Measurements from ENCODE around the gene FGF10. TPM values are rescaled to one million over a fixed set of nuclear protein-coding genes. Genes with fewer than 3 reads are reported as not detected.

Gene FGF10
- polyA plus RNA-seq, 3 donors = not detected

GRCh38 chr5:44385291-44385900 lies 3.8 kb downstream of the FGF10 start:
- H3K27me3 ChIP-seq (ENCODE audit: control insufficient read depth in 2 of 2, insufficient read depth in 2 of 2, low read length in 2 of 2) = peaks cover 35 to 39% of the 10 kb centered on the region in 2 donors
- no peak overlapping the region for H2AFZ ChIP-seq (ENCODE audit: insufficient read depth, low read depth, low read length, poor library complexity, severe bottlenecking)
- Mint-ChIP-seq H3K4me1 (peaks cover 18% of the 10 kb centered on the region), H3K4me3 (peak overlapping the region in 1 of 2 donors; percentile 64), H3K27ac (no peak overlapping the region), H3K36me3 (peaks cover 0 to 2% of the 10 kb centered on the region in 2 donors), H3K9me3 (peaks cover 7 to 29% (median 20%) of the 10 kb centered on the region in 7 donors), H3K27me3 (ENCODE audit: low read depth in 3 of 3) (peaks cover 34 to 39% (median 39%) of the 10 kb centered on the region in 3 donors)
- DNase-seq = peak in 2 of 3 donors; percentile 6 to 14
- no peaks in the 10 kb centered on the region for H3K36me3 ChIP-seq (replicated peaks in 1 of 2; ENCODE audit: control insufficient read depth in 1 of 2, insufficient read depth in 2 of 2, low read length in 2 of 2)
- TF ChIP-seq CTCF (IDR thresholded peaks at IDR 0.05) = no peak
- H3K4me3 ChIP-seq (replicated peaks in 1 of 3; ENCODE audit: low read depth in 2 of 3, low read length in 3 of 3) = no peak overlapping the region
- WGBS (ENCODE audit: insufficient coverage) = no CpG with 5 or more reads among the region's 4 CpGs
- no peaks in the 10 kb centered on the region for H4K20me1 ChIP-seq (ENCODE audit: insufficient read depth, low read length)
- no peak overlapping the region for H3K27ac ChIP-seq (ENCODE audit: low read depth in 1 of 2, low read length in 2 of 2)
- intact Hi-C loops (cut with micrococcal nuclease) = no loop called here
- no peak overlapping the region for H3K4me2 ChIP-seq (replicated peaks; ENCODE audit: extremely low read depth, low read length, poor library complexity, severe bottlenecking)
- peaks cover 4 to 26% of the 10 kb centered on the region in 2 donors for H3K9me3 ChIP-seq (replicated peaks in 1 of 2; ENCODE audit: control insufficient read depth in 1 of 2, insufficient read depth in 1 of 2, low read length in 2 of 2)
- H3K79me2 ChIP-seq (ENCODE audit: insufficient read depth, low read length) = no peaks in the 10 kb centered on the region
- H3K9ac ChIP-seq (ENCODE audit: insufficient read depth, low read length, poor library complexity, severe bottlenecking) = no peak overlapping the region
- H3K4me1 ChIP-seq (ENCODE audit: control insufficient read depth in 1 of 2, insufficient read depth in 2 of 2, low read length in 2 of 2) = peaks cover 0 to 5% of the 10 kb centered on the region in 2 donors

- Histone ChIP-seq H3K4me1 (ENCODE audit: control insufficient read depth in 1 of 2, insufficient read depth in 2 of 2, low read length in 2 of 2) (peaks cover 0 to 5% of the 10 kb centered on the region in 2 donors), H3K9me3 (replicated peaks in 1 of 2; ENCODE audit: control insufficient read depth in 1 of 2, insufficient read depth in 1 of 2, low read length in 2 of 2) (peaks cover 4 to 23% of the 10 kb centered on the region in 2 donors), H3K9ac (ENCODE audit: insufficient read depth, low read length, poor library complexity, severe bottlenecking) (no peak overlapping the region), H3K36me3 (replicated peaks in 1 of 2; ENCODE audit: control insufficient read depth in 1 of 2, insufficient read depth in 2 of 2, low read length in 2 of 2) (no peaks in the 10 kb centered on the region), H3K4me2 (replicated peaks; ENCODE audit: extremely low read depth, low read length, poor library complexity, severe bottlenecking) (no peak overlapping the region), H2AFZ (ENCODE audit: insufficient read depth, low read depth, low read length, poor library complexity, severe bottlenecking) (no peak overlapping the region), H3K27me3 (ENCODE audit: control insufficient read depth in 2 of 2, insufficient read depth in 2 of 2, low read length in 2 of 2) (peaks cover 29 to 33% of the 10 kb centered on the region in 2 donors), H3K79me2 (ENCODE audit: insufficient read depth, low read length) (no peaks in the 10 kb centered on the region), H4K20me1 (ENCODE audit: insufficient read depth, low read length) (no peaks in the 10 kb centered on the region), H3K4me3 (replicated peaks in 1 of 3; ENCODE audit: low read depth in 2 of 3, low read length in 3 of 3) (no peak overlapping the region), H3K27ac (ENCODE audit: low read depth in 1 of 2, low read length in 2 of 2) (no peak overlapping the region)
- WGBS (ENCODE audit: insufficient coverage) = no CpG with 5 or more reads among the region's 1 CpG
- Mint-ChIP-seq H3K9me3 (peaks cover 7 to 27% (median 19%) of the 10 kb centered on the region in 7 donors), H3K27ac (no peak overlapping the region), H3K36me3 (peaks cover 0 to 2% of the 10 kb centered on the region in 2 donors), H3K27me3 (ENCODE audit: low read depth in 3 of 3) (peaks cover 31 to 33% (median 33%) of the 10 kb centered on the region in 3 donors), H3K4me1 (peaks cover 17% of the 10 kb centered on the region), H3K4me3 (peak overlapping the region in 1 of 2 donors; percentile 64)
- intact Hi-C loops (cut with micrococcal nuclease) = no loop called here
- DNase-seq = no peak
- no peak for TF ChIP-seq CTCF (IDR thresholded peaks at IDR 0.05)
These were observed 4.4 kb downstream of the FGF10 start for GRCh38 chr5:44384816-44385215.
